HEK293 (cell line): ENCODE measurements around the gene ERAL1.

ENCODE experiments used
- EGR2 ChIP-seq: fragments of 450-650 bp; formaldehyde crosslinking; IDR thresholded peaks from 2 replicates; pipeline ENCODE4 v1.5.1; 2016; ENCODE audit warnings: low read depth, missing biosample characterization, missing genetic modification characterization
- GLIS1 ChIP-seq: fragments of 450-650 bp; formaldehyde crosslinking; IDR thresholded peaks from 2 replicates; pipeline ENCODE4 v1.5.1; 2016; ENCODE audit warnings: missing biosample characterization, missing genetic modification characterization
- MEIS1 ChIP-seq: sonication (generic); formaldehyde crosslinking; IDR thresholded peaks from 2 replicates; pipeline ENCODE4 v1.8.1; 2022; ENCODE audit warnings: missing genetic modification reagents, mild to moderate bottlenecking, borderline replicate concordance
- MYNN ChIP-seq: fragments of 450-650 bp; formaldehyde crosslinking; IDR thresholded peaks from 2 replicates; pipeline ENCODE4 v1.5.1; 2016; ENCODE audit warnings: missing biosample characterization, missing genetic modification characterization, borderline replicate concordance
- YY1 ChIP-seq: fragments of 450-650 bp; formaldehyde crosslinking; IDR thresholded peaks from 2 replicates; pipeline ENCODE4 v1.5.1; 2018; ENCODE audit warnings: missing biosample characterization, missing genetic modification characterization
- ZBTB21 ChIP-seq: fragments of 450-650 bp; formaldehyde crosslinking; IDR thresholded peaks from 2 replicates; pipeline ENCODE4 v1.5.1; 2017; ENCODE audit warnings: missing biosample characterization, missing genetic modification characterization
- ZBTB48 ChIP-seq: fragments of 450-650 bp; formaldehyde crosslinking; IDR thresholded peaks from 2 replicates; pipeline ENCODE4 v1.5.1; 2016; ENCODE audit warnings: missing biosample characterization, missing genetic modification characterization
- ZBTB49 ChIP-seq: fragments of 450-650 bp; formaldehyde crosslinking; IDR thresholded peaks from 2 replicates; pipeline ENCODE4 v1.5.1; 2016; ENCODE audit warnings: missing biosample characterization, missing genetic modification characterization, low read depth
- ZFP37 ChIP-seq: fragments of 450-650 bp; formaldehyde crosslinking; IDR thresholded peaks from 2 replicates; pipeline ENCODE4 v1.5.1; 2016; ENCODE audit warnings: missing biosample characterization, missing genetic modification characterization
- ZNF140 ChIP-seq: fragments of 450-650 bp; formaldehyde crosslinking; IDR thresholded peaks from 2 replicates; pipeline ENCODE4 v1.5.1; 2016; ENCODE audit warnings: missing biosample characterization, missing genetic modification characterization
- ZNF16 ChIP-seq: fragments of 450-650 bp; formaldehyde crosslinking; IDR thresholded peaks from 2 replicates; pipeline ENCODE4 v1.5.1; 2016; ENCODE audit warnings: low read depth, missing biosample characterization, missing genetic modification characterization
- ZNF292 ChIP-seq: fragments of 450-650 bp; formaldehyde crosslinking; IDR thresholded peaks from 2 replicates; pipeline ENCODE4 v1.5.1; 2016; ENCODE audit warnings: low read depth, missing biosample characterization, missing genetic modification characterization, borderline replicate concordance
- ZNF341 ChIP-seq: fragments of 450-650 bp; formaldehyde crosslinking; IDR thresholded peaks from 2 replicates; pipeline ENCODE4; 2016; ENCODE audit warnings: low read depth, missing biosample characterization, missing genetic modification characterization
- ZNF529 ChIP-seq: fragments of 450-650 bp; formaldehyde crosslinking; IDR thresholded peaks from 2 replicates; pipeline ENCODE4 v1.5.1; 2017; ENCODE audit warnings: missing genetic modification characterization, missing biosample characterization; ENCODE audit not compliant: insufficient replicate concordance
- ZNF549 ChIP-seq: fragments of 450-650 bp; IDR thresholded peaks from 2 replicates; pipeline ENCODE4 v1.5.1; 2018; ENCODE audit warnings: missing biosample characterization, missing genetic modification characterization, mild to moderate bottlenecking, inconsistent platforms, moderate library complexity
- ZNF561 ChIP-seq: fragments of 450-650 bp; IDR thresholded peaks from 2 replicates; pipeline ENCODE4 v1.5.1; 2018; ENCODE audit warnings: missing biosample characterization, missing genetic modification characterization, borderline replicate concordance
- ZNF621 ChIP-seq: fragments of 450-650 bp; formaldehyde crosslinking; IDR thresholded peaks from 2 replicates; pipeline ENCODE4 v1.5.1; 2017; ENCODE audit warnings: missing biosample characterization, missing genetic modification characterization
- ZNF658 ChIP-seq: fragments of 450-650 bp; formaldehyde crosslinking; IDR thresholded peaks from 2 replicates; pipeline ENCODE4; 2016; ENCODE audit warnings: missing biosample characterization, missing genetic modification characterization
- ZNF677 ChIP-seq: fragments of 450-650 bp; IDR thresholded peaks from 2 replicates; pipeline ENCODE4 v1.5.0; 2018; ENCODE audit warnings: missing biosample characterization, mild to moderate bottlenecking, missing genetic modification characterization, moderate library complexity
- ZNF791 ChIP-seq: fragments of 450-650 bp; formaldehyde crosslinking; IDR thresholded peaks from 2 replicates; pipeline ENCODE4 v1.5.1; 2016; ENCODE audit warnings: missing biosample characterization, missing genetic modification characterization
- ZNF830 ChIP-seq: fragments of 450-650 bp; IDR thresholded peaks from 2 replicates; pipeline ENCODE4 v1.5.0; 2018; ENCODE audit warnings: missing biosample characterization, missing genetic modification characterization, low read depth, mild to moderate bottlenecking, moderate library complexity
- ZSCAN30 ChIP-seq: fragments of 450-650 bp; IDR thresholded peaks from 2 replicates; pipeline ENCODE4 v1.5.1; 2018; ENCODE audit warnings: missing biosample characterization, mild to moderate bottlenecking, missing genetic modification characterization, moderate library complexity
- TF ChIP-seq, protein P1 (sequence below): fragments of 450-650 bp; formaldehyde crosslinking; IDR thresholded peaks from 2 replicates; pipeline ENCODE4 v1.5.1; 2016; ENCODE audit warnings: missing biosample characterization, missing genetic modification characterization
- TF ChIP-seq, protein P2 (sequence below): fragments of 450-650 bp; formaldehyde crosslinking; IDR thresholded peaks from 2 replicates; pipeline ENCODE4 v1.5.1; 2017; ENCODE audit warnings: missing biosample characterization, mild to moderate bottlenecking, missing genetic modification characterization, moderate library complexity
- TF ChIP-seq, protein P3 (sequence below): sonication (generic); formaldehyde crosslinking; IDR thresholded peaks from 2 replicates; pipeline ENCODE4 v1.8.1; 2022; ENCODE audit warnings: mild to moderate bottlenecking, moderate library complexity, missing genetic modification reagents
- TF ChIP-seq, protein P4 (sequence below): fragments of 450-650 bp; formaldehyde crosslinking; IDR thresholded peaks from 2 replicates; pipeline ENCODE4 v1.5.1; 2017; ENCODE audit warnings: missing biosample characterization, missing genetic modification characterization
- TF ChIP-seq, protein P5 (sequence below): fragments of 450-650 bp; formaldehyde crosslinking; IDR thresholded peaks from 2 replicates; pipeline ENCODE4 v1.5.1; 2016; ENCODE audit warnings: missing biosample characterization, missing genetic modification characterization
- TF ChIP-seq, protein P6 (sequence below): fragments of 450-650 bp; formaldehyde crosslinking; IDR thresholded peaks from 2 replicates; pipeline ENCODE4 v1.5.1; 2017; ENCODE audit warnings: missing biosample characterization, missing genetic modification characterization

ERAL1 gene

DNA sequence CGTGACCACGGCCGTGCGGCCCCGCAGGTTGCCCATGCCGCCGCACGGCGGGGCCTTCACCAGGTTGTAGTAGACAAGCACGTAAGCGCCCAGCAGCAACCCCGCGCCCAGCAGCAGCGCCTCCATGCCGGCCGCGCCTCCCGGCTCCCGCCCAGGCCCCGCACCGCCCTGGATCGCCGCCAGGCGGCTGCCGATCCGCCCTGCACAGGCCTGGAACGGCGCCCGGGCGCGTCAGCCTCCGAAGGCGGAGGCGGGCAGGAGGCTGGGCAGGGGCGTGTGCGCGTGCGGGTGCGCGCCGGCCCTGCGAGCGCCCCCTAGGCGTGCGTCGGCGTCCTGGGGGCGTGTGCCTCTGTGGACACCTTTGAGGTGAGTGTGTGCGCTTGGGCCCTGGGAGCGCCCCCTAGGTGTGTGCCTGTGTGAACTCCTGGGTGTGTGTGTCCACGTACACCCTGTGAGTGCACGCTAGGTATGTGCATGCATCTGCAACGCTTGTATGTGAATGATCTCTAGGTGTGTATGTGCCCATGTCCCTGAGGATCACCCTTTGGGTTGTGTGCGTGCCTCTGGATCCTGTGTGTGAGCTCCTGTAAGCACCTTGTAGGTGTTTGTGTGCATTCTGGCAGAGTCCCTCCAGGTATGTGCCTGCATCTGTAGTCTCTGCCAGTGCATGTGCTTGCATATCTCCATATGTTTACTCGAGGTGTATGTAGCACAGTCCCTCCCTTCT lies 48.2 kb downstream of the ERAL1 start, which contains the start of gene DHRS13 (continued):
- TF ChIP-seq ZNF791 (tag by site-specific recombination), result no peak
- no peak for TF ChIP-seq ZNF658 (tag by site-specific recombination)
- TF ChIP-seq ZBTB48, result peak; percentile 52; the same call in 1 of the 2 replicates
- peak; percentile 91 for TF ChIP-seq ZFP37 (tag by site-specific recombination)
- TF ChIP-seq, protein P1, sequence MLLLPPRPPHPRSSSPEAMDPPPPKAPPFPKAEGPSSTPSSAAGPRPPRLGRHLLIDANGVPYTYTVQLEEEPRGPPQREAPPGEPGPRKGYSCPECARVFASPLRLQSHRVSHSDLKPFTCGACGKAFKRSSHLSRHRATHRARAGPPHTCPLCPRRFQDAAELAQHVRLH (tag by site-specific recombination), result peak; percentile 53; the same call in 1 of the 2 replicates
- no peak for TF ChIP-seq ZNF16 (tag by site-specific recombination)
- TF ChIP-seq ZSCAN30 (tag by site-specific recombination), result peak; percentile 95
- TF ChIP-seq, protein P2, sequence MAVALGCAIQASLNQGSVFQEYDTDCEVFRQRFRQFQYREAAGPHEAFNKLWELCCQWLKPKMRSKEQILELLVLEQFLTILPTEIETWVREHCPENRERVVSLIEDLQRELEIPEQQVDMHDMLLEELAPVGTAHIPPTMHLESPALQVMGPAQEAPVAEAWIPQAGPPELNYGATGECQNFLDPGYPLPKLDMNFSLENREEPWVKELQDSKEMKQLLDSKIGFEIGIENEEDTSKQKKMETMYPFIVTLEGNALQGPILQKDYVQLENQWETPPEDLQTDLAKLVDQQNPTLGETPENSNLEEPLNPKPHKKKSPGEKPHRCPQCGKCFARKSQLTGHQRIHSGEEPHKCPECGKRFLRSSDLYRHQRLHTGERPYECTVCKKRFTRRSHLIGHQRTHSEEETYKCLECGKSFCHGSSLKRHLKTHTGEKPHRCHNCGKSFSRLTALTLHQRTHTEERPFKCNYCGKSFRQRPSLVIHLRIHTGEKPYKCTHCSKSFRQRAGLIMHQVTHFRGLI (tag by site-specific recombination), result peak; percentile 86
- peak; percentile 98 for TF ChIP-seq ZNF561
- TF ChIP-seq ZNF529 (tag by site-specific recombination), result no peak
- TF ChIP-seq ZNF292 (tag by site-specific recombination), result no peak
- TF ChIP-seq, protein P3, sequence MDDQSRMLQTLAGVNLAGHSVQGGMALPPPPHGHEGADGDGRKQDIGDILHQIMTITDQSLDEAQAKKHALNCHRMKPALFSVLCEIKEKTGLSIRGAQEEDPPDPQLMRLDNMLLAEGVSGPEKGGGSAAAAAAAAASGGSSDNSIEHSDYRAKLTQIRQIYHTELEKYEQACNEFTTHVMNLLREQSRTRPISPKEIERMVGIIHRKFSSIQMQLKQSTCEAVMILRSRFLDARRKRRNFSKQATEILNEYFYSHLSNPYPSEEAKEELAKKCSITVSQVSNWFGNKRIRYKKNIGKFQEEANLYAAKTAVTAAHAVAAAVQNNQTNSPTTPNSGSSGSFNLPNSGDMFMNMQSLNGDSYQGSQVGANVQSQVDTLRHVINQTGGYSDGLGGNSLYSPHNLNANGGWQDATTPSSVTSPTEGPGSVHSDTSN (CRISPR knock-in tag), result peak; percentile 95
- peak; percentile 67 for TF ChIP-seq GLIS1 (tag by site-specific recombination)
- peak; percentile 57; the same call in 1 of the 2 replicates for TF ChIP-seq YY1 (tag by site-specific recombination)
- TF ChIP-seq ZNF621 (tag by site-specific recombination), result no peak
- no peak for TF ChIP-seq MYNN (tag by site-specific recombination)
- TF ChIP-seq ZNF830 (tag by site-specific recombination), result no peak
- no peak for TF ChIP-seq ZBTB21 (tag by site-specific recombination)
- TF ChIP-seq ZNF549 (tag by site-specific recombination), result no peak
- TF ChIP-seq, protein P4, sequence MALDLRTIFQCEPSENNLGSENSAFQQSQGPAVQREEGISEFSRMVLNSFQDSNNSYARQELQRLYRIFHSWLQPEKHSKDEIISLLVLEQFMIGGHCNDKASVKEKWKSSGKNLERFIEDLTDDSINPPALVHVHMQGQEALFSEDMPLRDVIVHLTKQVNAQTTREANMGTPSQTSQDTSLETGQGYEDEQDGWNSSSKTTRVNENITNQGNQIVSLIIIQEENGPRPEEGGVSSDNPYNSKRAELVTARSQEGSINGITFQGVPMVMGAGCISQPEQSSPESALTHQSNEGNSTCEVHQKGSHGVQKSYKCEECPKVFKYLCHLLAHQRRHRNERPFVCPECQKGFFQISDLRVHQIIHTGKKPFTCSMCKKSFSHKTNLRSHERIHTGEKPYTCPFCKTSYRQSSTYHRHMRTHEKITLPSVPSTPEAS (tag by site-specific recombination), result peak; percentile 80
- TF ChIP-seq ZNF341, result no peak
- peak; percentile 84 for TF ChIP-seq EGR2 (tag by site-specific recombination)
- TF ChIP-seq MEIS1 (CRISPR knock-in tag), result 0 out of 2 replicates have a peak, but pooled peaks have one; percentile 34
- TF ChIP-seq ZNF677 (tag by site-specific recombination), result no peak
- TF ChIP-seq ZNF140, result no peak
- TF ChIP-seq, protein P5, sequence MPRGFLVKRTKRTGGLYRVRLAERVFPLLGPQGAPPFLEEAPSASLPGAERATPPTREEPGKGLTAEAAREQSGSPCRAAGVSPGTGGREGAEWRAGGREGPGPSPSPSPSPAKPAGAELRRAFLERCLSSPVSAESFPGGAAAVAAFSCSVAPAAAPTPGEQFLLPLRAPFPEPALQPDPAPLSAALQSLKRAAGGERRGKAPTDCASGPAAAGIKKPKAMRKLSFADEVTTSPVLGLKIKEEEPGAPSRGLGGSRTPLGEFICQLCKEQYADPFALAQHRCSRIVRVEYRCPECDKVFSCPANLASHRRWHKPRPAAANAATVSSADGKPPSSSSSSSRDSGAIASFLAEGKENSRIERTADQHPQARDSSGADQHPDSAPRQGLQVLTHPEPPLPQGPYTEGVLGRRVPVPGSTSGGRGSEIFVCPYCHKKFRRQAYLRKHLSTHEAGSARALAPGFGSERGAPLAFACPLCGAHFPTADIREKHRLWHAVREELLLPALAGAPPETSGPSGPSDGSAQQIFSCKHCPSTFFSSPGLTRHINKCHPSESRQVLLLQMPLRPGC (tag by site-specific recombination), result 0 out of 2 replicates have a peak, but pooled peaks have one; percentile 49
- TF ChIP-seq, protein P6, sequence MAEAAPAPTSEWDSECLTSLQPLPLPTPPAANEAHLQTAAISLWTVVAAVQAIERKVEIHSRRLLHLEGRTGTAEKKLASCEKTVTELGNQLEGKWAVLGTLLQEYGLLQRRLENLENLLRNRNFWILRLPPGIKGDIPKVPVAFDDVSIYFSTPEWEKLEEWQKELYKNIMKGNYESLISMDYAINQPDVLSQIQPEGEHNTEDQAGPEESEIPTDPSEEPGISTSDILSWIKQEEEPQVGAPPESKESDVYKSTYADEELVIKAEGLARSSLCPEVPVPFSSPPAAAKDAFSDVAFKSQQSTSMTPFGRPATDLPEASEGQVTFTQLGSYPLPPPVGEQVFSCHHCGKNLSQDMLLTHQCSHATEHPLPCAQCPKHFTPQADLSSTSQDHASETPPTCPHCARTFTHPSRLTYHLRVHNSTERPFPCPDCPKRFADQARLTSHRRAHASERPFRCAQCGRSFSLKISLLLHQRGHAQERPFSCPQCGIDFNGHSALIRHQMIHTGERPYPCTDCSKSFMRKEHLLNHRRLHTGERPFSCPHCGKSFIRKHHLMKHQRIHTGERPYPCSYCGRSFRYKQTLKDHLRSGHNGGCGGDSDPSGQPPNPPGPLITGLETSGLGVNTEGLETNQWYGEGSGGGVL (tag by site-specific recombination), result no peak
- TF ChIP-seq ZBTB49 (tag by site-specific recombination), result no peak
